Measurements from ENCODE around the gene PTCD3.

The PTCD3 gene

GRCh38 chr2:86082756-86083155, 23.3 kb upstream of the PTCD3 start:
- no peak for DNase-seq (ENCODE audit: low spot score)

GRCh38 chr2:86087936-86088850, 17.8 kb upstream of the PTCD3 start:
- peak; percentile 31 for DNase-seq (ENCODE audit: low spot score)

GRCh38 chr2:86094229-86094628, 11.8 kb upstream of the PTCD3 start:
- no peak for DNase-seq (ENCODE audit: low spot score)

GRCh38 chr2:86097114-86097896, 8.7 kb upstream of the PTCD3 start:
- DNase-seq (ENCODE audit: low spot score) = no peak

GRCh38 chr2:86097913-86098312, 8.1 kb upstream of the PTCD3 start:
- no peak for DNase-seq (ENCODE audit: low spot score)

DNA sequence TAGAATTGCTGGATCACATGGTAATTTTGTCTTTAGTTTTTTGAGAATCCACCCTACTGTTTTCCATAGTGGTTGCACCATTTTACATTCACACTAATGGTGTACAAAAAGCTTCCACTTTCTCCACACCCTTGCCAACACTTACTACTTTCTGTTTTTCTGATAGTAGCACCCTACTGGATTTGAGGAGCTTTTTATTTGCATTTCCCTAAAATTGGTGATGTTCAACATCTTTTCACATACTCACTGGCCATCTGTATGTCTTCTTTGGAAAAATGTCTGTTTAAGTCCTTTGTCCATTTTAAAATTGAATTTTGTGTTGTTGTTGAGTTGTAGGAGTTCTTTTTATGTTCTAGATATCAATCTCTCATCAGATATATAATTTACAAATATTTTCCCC, 3.9 kb upstream of the PTCD3 start:
- DNase-seq (ENCODE audit: low spot score) = no peak

- DNase-seq (ENCODE audit: low spot score) = peak; percentile 74
Measured at GRCh38 chr2:86105252-86105968, 625 bp upstream of the PTCD3 start, which contains the start of gene POLR1A. POLR1A (minus strand) TSS chr2:86105886; CDS start chr2:86105776, 110 bp downstream.

DNA sequence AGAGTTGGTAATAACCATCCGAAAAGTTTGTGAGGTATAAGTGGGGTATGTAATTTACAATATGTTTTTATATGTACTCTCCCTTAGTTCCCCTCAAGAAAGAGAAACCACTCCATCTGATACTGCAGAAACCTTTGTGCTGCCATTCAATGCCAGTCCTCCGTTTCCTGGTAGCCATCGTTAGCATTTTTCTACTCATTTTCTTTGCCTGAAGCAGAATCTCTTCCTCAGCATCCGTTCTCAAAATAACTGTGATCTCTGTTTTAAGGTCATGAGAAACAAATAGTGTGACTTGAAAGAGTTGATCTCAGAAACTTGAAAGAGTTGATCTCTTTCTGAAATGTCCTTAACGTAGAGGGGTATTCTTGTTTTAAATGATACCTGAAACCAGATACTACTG, 996 bp downstream of the PTCD3 start:
- DNase-seq (ENCODE audit: low spot score) = no peak

- DNase-seq (ENCODE audit: low spot score) = no peak
Measured at GRCh38 chr2:86118130-86118529, 12.1 kb downstream of the PTCD3 start.

GRCh38 chr2:86123328-86123925, 17.4 kb downstream of the PTCD3 start:
- no peak for DNase-seq (ENCODE audit: low spot score)

DNA sequence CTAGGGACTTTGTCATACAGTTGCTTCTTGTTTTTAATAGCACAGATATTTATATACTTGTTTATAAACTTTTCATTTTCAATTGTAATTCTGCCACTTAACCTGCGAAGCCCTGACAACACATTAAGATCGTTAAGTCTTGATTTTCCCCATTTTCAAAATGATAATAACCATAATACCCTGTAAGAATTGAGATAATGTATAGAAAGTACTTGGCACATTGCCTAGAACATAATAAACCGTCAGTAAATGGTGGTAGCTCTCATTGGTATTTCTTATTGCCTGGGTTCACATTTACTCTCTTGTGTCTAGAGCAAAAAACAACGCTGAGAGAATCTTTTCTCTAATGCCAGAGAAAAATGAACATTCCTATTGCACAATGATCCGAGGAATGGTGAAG, 18.6 kb downstream of the PTCD3 start:
- no peak for DNase-seq (ENCODE audit: low spot score)

- no peak for DNase-seq (ENCODE audit: low spot score)
Measured at GRCh38 chr2:86134709-86135108, 28.7 kb downstream of the PTCD3 start.

DNA sequence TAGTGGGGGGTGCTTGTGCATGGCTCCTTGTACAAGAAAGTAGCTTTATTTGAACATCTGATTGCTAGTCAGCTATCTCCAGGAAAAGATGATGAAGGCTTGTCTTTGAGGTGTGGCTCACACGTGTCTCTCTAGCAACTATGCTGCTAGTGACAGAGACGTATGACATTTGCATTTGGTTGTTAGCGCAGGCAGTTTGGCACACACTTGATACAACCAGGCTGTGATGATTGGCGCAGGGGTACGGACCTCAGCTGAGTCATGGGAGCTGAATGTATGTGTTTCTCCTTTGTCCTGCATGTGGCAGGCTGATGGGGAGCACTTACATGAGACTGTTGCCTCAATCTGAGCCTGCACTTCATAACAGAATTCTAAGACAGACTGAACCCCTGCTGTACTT, 29.6 kb downstream of the PTCD3 start:
- DNase-seq (ENCODE audit: low spot score) = no peak

GRCh38 chr2:86136141-86136540, 30.1 kb downstream of the PTCD3 start:
- no peak for DNase-seq (ENCODE audit: low spot score)

DNA sequence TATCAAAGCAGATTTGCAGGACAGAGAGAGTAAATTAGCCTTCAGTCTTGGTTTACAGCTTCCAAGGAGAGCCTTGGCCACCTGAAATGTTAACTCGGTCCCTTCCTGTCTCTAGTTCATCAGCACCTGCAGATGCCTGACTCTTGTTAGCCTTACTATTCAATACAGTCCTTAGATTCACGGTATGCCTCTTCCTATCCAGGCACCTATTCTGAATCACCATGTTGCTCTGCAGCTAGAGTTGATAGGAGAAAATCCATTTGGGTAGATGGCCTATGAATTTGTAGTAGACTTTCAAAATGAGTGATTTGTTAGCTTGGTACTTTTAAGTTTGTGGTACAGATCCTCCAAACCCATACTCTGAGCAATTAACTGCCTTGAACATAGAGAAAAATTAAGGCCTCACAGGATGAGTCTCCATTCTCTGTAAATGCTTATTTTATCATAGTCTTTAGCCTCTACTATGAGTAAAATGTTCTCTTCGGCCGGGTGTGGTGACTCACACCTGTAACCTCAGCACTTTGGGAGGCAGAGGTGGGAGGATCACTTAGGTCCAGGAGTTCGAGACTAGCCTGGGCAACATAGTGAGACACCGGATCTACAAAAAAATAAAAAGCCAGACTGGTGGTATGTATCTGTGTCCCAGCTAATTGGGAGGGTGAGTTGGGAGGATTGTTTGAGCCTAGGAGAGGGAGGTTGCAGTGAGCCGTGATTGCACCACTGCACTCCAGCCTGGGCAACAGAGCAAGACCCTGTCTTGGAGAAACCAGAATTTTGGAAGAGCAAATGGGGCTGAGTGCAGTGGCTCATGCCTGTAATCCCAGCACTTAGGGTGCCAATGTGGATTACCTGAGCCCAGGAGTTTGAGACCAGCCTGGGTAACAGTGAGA, 32.9 kb downstream of the PTCD3 start:
- DNase-seq (ENCODE audit: low spot score) = no peak

GRCh38 chr2:86139981-86140380, 33.9 kb downstream of the PTCD3 start:
- DNase-seq (ENCODE audit: low spot score) = no peak

DNA sequence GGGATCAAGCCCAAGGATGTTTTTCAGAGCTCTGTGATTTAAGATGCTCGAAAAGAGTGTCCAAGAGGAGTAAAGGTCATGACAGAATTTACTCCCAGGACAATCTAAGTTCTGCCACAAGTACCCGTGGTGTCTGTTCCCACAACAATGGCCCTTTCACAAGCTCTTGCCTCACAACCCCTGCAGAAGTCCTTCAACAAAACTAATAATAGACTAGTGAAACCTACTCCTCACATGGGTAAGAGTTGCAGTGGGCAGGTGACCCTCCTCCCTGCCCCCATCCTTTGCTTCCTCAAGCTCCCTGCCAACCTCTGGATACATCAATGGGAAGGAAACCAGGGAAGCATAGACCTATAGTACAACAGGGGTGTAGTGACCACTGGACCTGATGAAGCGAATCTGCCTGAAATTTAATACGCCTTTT, 34.9 kb downstream of the PTCD3 start:
- no peak for DNase-seq (ENCODE audit: low spot score)

GRCh38 chr2:86142436-86143257, 36.6 kb downstream of the PTCD3 start:
- DNase-seq (ENCODE audit: low spot score) = no peak

DNA sequence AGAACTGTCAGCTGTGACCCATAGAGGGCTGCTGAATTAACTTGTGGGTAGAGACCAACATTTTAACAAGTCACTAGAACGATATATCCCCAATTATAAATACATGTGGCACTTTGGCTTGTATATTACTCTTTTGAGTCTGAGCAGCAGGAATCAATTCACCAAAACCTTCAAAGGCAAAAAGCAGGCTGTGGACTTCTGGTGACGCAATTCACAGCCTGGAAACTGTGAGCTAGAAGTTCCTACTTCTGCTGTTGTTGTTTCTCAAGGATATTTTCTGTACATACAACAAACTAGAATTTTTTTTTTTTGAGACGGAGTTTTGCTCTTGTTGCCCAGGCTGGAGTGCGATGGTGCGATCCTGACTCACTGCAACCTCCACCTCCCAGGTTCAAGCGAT, 37.3 kb downstream of the PTCD3 start:
- DNase-seq (ENCODE audit: low spot score) = no peak

All from germinal center (tissue), 1 donor.